Hepatocyte (in vitro differentiated cells): ENCODE measurements around the gene PTPDC1. TPM values are rescaled to one million over a fixed set of nuclear protein-coding genes. Genes with fewer than 3 reads are reported as not detected.

ENCODE experiments used
- DNase-seq: peaks from one replicate; pipeline ENCODE4 v3.0.0-alpha.2; 2016; ENCODE audit warnings: low spot score
- H2AFZ ChIP-seq: fragments of 200-600 bp; sonication (generic); 2 replicates; pipeline ENCODE4 v1.6.0; 2016; ENCODE audit warnings: antibody characterized with exemption, mild to moderate bottlenecking
- H3K27ac ChIP-seq: fragments of 200-600 bp; sonication (generic); 2 replicates; pipeline ENCODE4 v1.5.1; 2016; ENCODE audit warnings: mild to moderate bottlenecking
- H3K27me3 ChIP-seq: fragments of 200-600 bp; sonication (generic); 2 replicates; pipeline ENCODE4 v1.6.1; 2016
- H3K36me3 ChIP-seq: fragments of 200-600 bp; sonication (generic); replicated peaks from 2 replicates; pipeline ENCODE4 v1.5.1; 2016; ENCODE audit warnings: low read depth; ENCODE audit not compliant: insufficient read depth
- H3K4me1 ChIP-seq: fragments of 200-600 bp; sonication (generic); 2 replicates; pipeline ENCODE4 v1.5.1; 2016; ENCODE audit warnings: mild to moderate bottlenecking, moderate library complexity; ENCODE audit not compliant: insufficient read depth
- H3K4me2 ChIP-seq: fragments of 200-600 bp; sonication (generic); 2 replicates; pipeline ENCODE4 v1.6.0; 2016
- H3K4me3 ChIP-seq: fragments of 200-600 bp; sonication (generic); 2 replicates; pipeline ENCODE4 v1.5.1; 2016; ENCODE audit warnings: mild to moderate bottlenecking
- H3K79me2 ChIP-seq: fragments of 200-600 bp; sonication (generic); 2 replicates; pipeline ENCODE4 v1.6.0; 2017; ENCODE audit warnings: mild to moderate bottlenecking
- H3K9me2 ChIP-seq: fragments of 200-600 bp; sonication (generic); replicated peaks from 2 replicates; pipeline ENCODE4 v1.6.0; 2017; ENCODE audit warnings: mild to moderate bottlenecking; ENCODE audit not compliant: insufficient read depth
- H3K9me3 ChIP-seq: fragments of 200-600 bp; sonication (generic); 2 replicates; pipeline ENCODE4 v1.5.1; 2016; ENCODE audit warnings: low read depth, mild to moderate bottlenecking
- H4K20me1 ChIP-seq: fragments of 200-600 bp; sonication (generic); 2 replicates; pipeline ENCODE4 v1.6.0; 2016; ENCODE audit warnings: mild to moderate bottlenecking; ENCODE audit not compliant: insufficient read depth, poor library complexity, severe bottlenecking
- EZH2 ChIP-seq: fragments of 200-600 bp; sonication (generic); IDR thresholded peaks from 2 replicates; pipeline ENCODE4 v1.6.1; 2016; ENCODE audit warnings: antibody characterized with exemption, mild to moderate bottlenecking, borderline replicate concordance
- EZH2phosphoT487 ChIP-seq: fragments of 200-600 bp; sonication (generic); IDR thresholded peaks from one replicate; pipeline ENCODE4 v1.6.1; 2018; ENCODE audit warnings: antibody characterized with exemption, mild to moderate bottlenecking, low read depth, moderate library complexity; ENCODE audit not compliant: unreplicated experiment, severe bottlenecking
- WGBS: methylation state at CpG from one replicate; pipeline ENCODE4 v1.1.6; 2016; ENCODE audit warnings: low lambda C conversion rate; ENCODE audit errors: missing lambda C conversion rate; 5-methylcytosine and 5-hydroxymethylcytosine counted together
- polyA plus RNA-seq: library from polyadenylated mRNA; unstranded; fragments of >200 nt; fragmentation: Nextera tagmentation; extraction: Ambion mirVana; gene quantifications from 2 replicates; pipeline ENCODE4 v1.2.1, GENCODE V29; 2016
- total RNA-seq: library from RNA; depleted of rRNA; stranded (reverse); fragments of >200 nt; gene quantifications from 2 replicates; pipeline ENCODE4 v1.2.3, GENCODE V29; 2014
- TF ChIP-seq, protein P1 (sequence below): fragments of 200-600 bp; sonication (generic); IDR thresholded peaks from 2 replicates; pipeline ENCODE4 v1.5.1; 2016; ENCODE audit warnings: antibody characterized with exemption, mild to moderate bottlenecking; ENCODE audit not compliant: poor library complexity

Gene PTPDC1
- total and polyA plus RNA-seq, 2 experiments from 2014 or later, result 2.4 to 7.5 TPM

DNA sequence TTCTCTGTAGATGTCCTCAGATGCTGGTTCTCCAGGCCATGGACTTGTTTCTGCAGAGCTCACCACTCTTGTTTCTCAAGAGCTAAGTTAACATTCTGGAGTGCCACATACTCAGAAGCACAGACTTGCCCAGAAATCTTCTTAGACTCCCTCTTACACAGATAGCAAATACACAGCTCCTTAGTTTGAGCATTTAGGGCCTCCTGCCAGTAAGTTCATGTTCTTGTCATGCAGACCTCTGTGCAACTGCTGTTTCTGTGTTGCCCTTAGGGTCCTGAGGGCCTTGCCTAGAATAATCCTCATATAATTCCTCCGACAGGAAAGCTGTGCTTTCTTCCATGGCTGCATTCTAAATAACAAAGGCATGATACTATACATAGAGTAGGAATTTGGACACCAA lies 1.3 kb upstream of the PTPDC1 start:
- Histone ChIP-seq H3K27ac (no peak overlapping the region), H3K4me3 (no peak overlapping the region), H3K9me2 (no peaks in the 10 kb centered on the region), H2AFZ (no peak overlapping the region), H3K4me2 (no peak overlapping the region), H3K27me3 (no peaks in the 10 kb centered on the region), H3K4me1 (no peaks in the 10 kb centered on the region), H4K20me1 (no peaks in the 10 kb centered on the region), H3K79me2 (no peaks in the 10 kb centered on the region), H3K9me3 (no peaks in the 10 kb centered on the region), H3K36me3 (no peaks in the 10 kb centered on the region)
- 93% methylated on average over 1 of the region's 1 CpG for whole genome bisulfite sequencing
- TF ChIP-seq EZH2 (no peak), EZH2phosphoT487 (no peak)
- TF ChIP-seq, protein P1, sequence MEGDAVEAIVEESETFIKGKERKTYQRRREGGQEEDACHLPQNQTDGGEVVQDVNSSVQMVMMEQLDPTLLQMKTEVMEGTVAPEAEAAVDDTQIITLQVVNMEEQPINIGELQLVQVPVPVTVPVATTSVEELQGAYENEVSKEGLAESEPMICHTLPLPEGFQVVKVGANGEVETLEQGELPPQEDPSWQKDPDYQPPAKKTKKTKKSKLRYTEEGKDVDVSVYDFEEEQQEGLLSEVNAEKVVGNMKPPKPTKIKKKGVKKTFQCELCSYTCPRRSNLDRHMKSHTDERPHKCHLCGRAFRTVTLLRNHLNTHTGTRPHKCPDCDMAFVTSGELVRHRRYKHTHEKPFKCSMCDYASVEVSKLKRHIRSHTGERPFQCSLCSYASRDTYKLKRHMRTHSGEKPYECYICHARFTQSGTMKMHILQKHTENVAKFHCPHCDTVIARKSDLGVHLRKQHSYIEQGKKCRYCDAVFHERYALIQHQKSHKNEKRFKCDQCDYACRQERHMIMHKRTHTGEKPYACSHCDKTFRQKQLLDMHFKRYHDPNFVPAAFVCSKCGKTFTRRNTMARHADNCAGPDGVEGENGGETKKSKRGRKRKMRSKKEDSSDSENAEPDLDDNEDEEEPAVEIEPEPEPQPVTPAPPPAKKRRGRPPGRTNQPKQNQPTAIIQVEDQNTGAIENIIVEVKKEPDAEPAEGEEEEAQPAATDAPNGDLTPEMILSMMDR, result no peak
- DNase-seq, result no peak

DNA sequence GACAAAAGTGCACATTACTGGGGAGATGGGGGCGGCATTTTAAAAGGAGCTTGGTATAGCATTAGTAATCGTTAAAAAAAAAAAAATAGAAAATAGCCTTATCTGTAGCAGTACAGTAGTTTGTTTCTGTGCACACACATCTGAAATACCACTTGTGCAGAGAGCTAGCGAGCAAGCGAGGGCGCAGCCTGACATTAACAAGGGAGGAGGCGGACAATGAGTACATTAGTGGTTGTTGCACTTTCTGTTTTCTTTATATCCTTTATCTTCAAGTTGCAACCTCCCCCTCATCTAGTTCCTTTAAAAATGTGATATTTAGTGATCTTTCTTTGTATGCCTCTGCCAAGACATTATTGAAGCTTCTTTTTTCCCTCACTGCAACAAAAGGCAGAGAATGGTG lies 880 bp upstream of the PTPDC1 start:
- Histone ChIP-seq H3K79me2 (no peaks in the 10 kb centered on the region), H3K36me3 (no peaks in the 10 kb centered on the region), H3K9me2 (no peaks in the 10 kb centered on the region), H3K4me3 (no peak overlapping the region), H3K27me3 (no peaks in the 10 kb centered on the region), H3K9me3 (no peaks in the 10 kb centered on the region), H3K4me2 (no peak overlapping the region), H4K20me1 (no peaks in the 10 kb centered on the region), H3K4me1 (no peaks in the 10 kb centered on the region), H3K27ac (no peak overlapping the region), H2AFZ (no peak overlapping the region)
- 89% methylated on average over 6 of the region's 6 CpGs for WGBS
- TF ChIP-seq EZH2phosphoT487 (no peak), EZH2 (no peak)
- TF ChIP-seq, protein P1, result no peak
- DNase-seq, result no peak

DNA sequence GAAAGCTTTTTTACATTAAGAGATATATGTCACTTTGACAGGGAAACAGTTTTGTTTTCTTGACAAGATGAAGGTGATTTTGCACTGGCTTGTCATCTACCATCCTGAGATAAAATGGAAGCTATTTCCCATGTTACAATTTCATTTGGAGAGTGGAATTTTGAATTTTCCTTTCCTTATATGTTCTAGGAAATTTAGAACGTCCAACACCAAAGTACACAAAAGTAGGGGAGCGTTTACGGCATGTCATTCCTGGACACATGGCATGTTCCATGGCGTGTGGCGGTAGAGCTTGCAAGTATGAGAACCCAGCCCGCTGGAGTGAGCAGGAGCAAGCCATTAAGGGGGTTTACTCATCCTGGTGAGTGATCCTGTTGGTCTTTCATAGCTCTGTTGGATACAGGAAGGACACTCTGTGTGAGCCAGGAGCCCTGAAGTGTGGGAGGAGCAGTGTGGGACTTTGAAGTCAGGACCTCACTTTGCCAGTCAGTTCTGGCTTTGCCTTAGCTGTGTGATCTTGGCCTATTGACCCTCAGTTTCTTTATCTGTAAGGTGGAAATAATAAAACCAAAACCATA lies 887 bp downstream of the PTPDC1 start:
- no peak overlapping the region for H3K27ac ChIP-seq
- H4K20me1 ChIP-seq, result no peaks in the 10 kb centered on the region
- no peak overlapping the region for H2AFZ ChIP-seq
- H3K27me3 ChIP-seq, result no peaks in the 10 kb centered on the region
- H3K9me2 ChIP-seq, result no peaks in the 10 kb centered on the region
- DNase-seq, result no peak
- no peaks in the 10 kb centered on the region for H3K9me3 ChIP-seq
- TF ChIP-seq, protein P1, result no peak
- no peak for TF ChIP-seq EZH2
- no peak for TF ChIP-seq EZH2phosphoT487
- no peak overlapping the region for H3K4me3 ChIP-seq
- no peaks in the 10 kb centered on the region for H3K79me2 ChIP-seq
- WGBS, result 86% methylated on average over 6 of the region's 6 CpGs
- H3K36me3 ChIP-seq, result no peaks in the 10 kb centered on the region
- H3K4me2 ChIP-seq, result no peak overlapping the region
- no peaks in the 10 kb centered on the region for H3K4me1 ChIP-seq
